GM19193 (cell line): ENCODE results near the gene STAP2.

Experiments used
- POLR2A ChIP-seq: IDR thresholded peaks from 4 replicates; pipeline ENCODE4 v1.6.1; 2011; ENCODE audit not compliant: insufficient read depth, insufficient read length; ENCODE audit errors: extremely low read depth

STAP2 gene

DNA sequence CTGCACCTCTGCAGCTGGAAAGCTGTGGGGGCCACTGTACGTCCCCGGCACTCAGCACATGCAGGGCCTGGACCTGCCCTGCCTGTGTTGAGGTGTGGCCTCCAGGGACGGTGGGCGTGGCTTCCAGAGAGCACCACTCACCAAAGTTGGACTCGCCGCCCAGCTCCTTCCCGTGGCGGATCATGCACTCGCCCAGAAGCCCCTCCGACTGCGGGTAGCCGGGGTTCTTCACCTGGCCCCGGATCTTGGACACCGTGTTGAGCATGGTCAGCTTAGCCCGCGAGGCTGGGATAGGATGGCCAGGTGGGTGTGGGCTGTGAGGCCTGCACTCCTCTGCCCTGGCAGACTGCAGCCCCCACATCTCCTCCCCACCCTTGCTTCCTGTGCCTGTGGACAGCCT is 26.7 kb upstream of the STAP2 start:
- no peak for TF ChIP-seq POLR2A

DNA sequence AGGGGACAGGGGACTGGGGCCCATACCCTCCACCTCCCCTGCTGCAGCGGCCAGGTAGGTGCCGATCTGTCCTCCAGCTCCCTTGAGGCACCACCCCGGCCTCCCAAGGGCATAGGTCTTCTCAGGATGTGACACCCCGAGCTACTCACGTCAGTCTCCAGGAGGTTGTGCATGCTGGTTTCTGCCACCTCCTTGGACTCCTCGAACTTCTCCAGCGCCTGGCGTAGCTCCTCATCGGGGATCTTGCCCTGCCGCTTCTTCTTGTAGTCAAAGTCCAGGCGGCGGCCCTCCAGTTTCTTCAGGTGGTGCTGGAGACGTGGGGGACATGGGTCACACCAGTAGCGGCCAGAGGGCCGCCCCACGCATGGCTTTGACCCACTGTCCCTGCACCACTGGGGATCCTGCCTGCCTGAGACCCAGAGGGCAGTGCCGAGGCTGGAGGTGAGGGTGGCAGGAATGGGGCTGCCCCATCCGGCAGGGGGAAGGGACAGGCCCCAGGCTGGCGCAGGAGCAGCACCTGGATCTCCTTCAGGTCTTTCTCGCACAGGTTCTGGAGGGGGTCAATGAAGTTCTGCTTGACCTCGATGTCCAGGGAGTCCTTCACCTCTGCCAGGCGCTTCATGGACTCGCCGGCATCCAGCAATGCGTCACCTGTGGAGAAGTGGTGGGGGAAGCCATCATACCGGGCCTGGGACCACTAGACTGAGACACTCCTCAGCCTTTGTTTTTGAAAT is 25.1 kb upstream of the STAP2 start:
- no peak for TF ChIP-seq POLR2A

DNA sequence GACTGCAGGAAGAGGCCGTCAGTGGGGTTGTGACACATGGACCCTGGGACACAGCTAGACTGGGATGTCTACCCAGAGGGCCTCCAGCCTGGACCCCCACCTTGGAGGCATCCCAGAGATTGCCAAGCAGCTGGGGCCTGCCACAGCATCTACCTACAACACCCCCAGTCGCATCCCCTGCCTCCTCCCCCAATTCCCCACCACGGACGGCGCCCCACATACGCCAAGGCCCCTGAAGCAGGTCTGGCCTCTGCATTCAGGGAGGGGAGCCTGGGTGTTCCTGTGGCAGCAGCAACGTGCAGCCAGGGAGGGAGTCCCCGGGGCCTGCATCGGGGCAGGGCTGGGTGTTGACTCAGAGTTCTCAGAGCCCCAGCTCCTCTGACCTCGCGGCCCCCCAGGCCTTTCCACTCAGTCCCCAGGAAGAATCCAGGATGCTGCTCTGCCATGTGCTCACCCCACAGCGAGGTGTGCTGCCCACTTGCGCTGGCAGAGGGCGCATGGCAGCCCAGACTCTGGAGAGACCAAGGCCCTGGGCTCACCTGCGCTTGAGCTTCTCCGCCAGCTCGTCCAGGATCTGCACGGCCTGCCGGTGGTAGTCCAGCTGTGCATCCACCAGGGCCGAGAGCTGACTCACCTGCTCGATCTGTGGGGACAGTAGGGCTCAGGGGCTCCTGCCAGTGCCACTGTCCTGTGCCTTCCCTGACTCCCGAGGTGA is 24.4 kb upstream of the STAP2 start:
- no peak for TF ChIP-seq POLR2A

DNA sequence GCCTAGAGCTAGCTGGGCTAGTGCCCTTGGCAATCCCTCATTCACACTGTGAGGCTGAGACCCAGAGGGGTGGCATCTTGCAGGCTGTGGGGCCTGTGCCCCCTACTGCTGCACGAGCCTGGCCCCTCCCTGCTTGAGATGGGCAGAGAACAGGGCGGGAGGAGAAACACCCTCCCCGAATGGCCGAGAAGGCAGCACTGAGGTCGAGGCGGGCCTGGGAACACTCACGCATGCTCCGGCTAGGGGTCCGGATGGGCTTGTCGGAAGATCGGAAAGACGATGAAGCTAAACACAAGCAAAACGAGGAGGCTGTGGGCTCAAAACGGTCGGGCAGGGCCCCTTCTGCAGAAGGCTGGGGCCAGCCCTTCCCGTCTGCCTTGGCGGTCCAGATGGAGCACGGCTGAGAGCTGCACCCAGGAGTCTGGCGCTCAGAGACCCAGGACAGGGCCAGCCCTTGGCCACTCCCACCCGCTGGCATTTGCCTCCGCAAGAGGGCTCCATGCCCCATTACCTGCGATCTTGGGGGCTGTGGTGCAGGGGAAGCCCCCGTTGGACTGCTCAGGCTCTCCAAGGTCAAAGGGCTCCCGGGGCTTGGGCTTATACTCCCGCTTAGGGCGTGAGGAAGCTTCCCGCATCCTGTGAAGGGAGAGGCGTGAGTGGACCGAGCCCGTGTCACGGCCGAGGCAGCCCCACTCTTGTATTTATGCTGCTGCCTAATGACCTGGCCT is 23.6 kb upstream of the STAP2 start:
- no peak for TF ChIP-seq POLR2A

DNA sequence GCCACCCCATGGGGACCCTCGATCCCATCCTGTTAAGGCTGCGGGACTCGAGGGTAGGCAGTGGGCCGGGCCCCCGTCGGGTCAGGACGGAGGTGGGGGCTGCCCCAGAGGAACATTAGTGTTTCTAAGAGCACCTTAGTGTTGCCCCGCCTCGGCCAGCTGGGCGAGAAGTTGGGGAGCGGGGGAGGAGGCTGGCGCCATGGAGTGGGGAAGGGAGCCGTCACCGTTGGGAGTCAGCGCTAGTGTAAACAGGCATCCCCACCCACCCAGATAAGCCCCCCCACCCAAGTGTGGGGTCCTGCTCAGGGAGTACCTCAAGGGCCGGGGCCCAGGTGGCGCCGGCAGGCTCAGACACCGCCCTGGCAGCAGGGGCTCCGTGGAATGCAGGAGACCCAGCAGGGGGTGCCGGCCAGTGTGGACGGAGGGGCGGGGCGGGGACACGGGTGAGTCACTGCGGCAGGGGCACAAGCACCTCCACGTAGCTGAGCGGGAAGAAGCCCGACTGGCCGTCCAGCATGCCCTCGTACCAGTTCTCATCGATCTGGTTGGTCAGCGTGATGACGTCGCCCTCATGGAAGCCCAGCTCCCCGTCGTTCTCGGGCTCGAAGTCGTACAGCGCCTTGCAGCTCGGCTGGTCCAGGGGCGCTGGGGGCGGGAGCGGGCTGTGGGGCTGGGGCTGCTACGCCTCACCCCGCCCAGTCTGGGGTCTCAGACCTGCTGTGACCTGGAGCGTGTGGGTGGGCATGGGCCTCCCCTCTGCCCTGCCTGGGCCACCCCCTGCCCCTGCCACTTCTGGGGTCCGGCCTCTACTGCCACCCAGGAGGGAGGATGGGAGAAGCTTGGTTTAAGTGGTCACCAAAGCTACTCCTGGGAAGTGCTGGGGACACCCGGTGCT is 22.8 kb upstream of the STAP2 start:
- no peak for TF ChIP-seq POLR2A

DNA sequence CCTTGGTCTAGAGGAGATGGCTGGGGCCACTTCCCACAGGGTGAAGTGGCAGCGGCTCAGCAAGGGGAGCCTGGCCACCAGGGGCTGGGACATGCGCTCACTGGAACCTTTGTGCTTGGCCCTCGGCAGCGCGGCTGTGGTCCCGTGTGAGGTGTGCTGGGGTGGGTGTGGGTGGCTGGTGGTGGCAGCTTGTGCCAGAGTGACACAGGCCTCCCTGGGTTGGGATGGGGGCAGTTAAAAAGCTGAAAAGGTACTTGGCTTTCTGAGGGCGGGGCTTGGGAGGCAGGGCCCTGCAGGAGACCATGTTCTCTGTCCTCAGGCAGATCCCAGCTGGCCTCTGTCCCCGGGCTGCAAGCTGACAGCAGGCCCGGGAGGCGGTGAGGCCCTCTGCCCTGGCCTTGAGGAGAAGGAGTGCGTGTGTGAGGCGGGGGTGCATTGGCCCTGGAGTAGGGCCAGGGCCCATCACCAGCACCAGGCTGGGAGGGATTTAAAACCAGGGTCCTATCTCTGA is 22.1 kb upstream of the STAP2 start:
- peak; percentile 33 for TF ChIP-seq POLR2A

DNA sequence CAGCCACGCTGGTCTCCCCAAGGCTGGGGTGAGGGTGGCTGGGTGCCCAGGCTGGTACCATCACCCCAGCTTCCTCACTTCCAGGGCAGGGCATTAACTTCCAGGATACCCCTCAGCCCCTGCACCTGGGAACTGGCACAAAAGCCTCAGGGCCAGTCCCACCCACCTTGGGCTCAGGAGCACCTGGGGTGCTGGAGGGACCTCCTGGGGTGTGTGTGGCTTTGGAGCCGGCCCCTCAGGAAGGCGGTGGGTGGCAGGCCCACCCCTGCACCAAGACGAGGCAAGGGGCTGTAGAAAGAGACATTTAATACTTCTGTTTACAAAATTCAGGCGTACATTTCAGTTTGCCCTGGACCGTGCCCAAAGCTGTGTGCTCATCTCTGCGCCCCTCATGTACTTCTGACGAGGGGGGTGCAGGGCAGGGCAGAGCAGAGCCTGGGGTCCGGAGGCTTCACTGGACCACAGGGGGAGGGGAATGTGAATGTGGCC is 21.5 kb upstream of the STAP2 start:
- no peak for TF ChIP-seq POLR2A

DNA sequence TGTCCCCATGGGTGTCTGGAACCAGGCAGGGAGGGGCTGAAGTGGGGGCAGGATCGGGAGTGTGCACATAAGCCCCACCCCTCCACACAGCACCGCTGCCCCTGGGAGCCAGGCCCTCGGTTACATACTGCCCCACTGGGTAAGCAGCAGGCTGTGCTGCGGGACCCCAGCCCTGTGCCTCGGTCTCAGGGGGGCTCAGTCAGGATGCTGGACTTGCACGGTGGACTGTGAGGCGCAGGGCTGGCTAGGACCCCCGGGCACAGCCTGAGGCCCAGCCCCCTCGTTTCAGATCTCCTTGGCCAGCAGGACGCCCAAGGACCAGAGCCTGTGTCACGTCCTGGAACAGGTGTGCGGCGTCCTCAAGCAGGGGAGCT is 21.0 kb upstream of the STAP2 start:
- TF ChIP-seq POLR2A = no peak

DNA sequence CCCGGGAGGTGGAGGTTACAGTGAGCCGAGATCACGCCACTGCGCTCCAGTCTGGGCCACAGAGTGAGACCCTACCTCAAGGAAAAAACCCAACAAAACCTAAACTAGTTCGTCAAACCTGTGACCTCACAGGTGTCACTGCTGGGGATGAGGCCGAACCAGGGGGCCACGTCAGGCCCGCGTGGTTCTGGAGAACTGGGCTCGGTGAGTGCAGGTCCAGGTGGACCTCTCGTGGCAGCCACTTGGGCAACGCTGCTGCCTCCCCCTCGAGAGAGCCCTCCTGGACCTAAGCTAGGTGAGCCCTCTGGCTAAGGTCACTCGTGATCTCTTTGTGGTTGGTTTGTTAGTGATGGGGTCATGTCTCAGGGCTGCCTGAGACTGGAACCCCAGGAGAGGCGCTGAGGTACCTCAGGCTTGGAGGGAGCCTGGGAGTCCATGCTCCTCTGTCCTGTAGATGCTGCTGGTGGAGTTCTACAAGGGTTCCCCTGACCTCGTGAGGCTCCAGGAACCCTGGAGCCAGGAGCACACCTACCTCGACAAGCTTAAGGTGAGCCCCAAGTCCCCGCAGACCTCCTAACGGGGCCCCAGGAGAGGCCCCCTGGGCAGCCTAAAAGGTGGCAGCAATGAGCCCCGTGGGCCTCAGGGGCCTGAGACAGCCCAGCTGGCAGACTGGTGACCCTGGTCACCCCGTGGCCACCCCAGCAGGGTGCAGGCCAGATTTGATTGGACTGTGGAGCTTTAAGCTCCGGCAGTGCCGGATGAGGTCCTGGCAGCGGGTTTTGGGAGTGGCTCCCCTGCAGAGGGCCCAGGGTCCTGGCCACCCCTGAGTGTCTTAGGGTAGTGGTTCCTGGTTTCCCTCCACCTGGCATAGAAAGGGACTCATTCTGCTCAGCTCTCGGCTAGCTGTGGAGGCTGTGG is 20.3 kb upstream of the STAP2 start:
- TF ChIP-seq POLR2A = no peak

DNA sequence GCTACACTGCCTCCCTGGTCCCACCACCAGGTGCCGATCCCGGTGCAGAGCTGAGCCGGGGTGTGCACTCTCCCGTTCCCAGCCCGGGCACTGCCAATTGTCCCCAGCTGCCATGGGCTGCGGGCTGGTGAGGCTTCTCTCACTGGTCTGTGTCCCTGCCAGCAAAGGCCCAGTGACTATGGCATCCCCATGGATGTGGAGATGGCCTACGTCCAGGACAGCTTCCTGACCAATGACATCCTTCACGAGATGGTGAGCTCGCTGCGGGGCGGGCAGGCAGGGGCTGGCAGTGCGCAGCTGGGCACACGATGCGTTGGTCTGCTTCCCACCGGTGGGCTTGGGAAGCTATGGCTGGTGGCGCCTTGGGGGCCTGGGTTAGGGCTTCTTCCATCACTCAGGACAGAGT is 19.3 kb upstream of the STAP2 start:
- TF ChIP-seq POLR2A = peak; percentile 36

DNA sequence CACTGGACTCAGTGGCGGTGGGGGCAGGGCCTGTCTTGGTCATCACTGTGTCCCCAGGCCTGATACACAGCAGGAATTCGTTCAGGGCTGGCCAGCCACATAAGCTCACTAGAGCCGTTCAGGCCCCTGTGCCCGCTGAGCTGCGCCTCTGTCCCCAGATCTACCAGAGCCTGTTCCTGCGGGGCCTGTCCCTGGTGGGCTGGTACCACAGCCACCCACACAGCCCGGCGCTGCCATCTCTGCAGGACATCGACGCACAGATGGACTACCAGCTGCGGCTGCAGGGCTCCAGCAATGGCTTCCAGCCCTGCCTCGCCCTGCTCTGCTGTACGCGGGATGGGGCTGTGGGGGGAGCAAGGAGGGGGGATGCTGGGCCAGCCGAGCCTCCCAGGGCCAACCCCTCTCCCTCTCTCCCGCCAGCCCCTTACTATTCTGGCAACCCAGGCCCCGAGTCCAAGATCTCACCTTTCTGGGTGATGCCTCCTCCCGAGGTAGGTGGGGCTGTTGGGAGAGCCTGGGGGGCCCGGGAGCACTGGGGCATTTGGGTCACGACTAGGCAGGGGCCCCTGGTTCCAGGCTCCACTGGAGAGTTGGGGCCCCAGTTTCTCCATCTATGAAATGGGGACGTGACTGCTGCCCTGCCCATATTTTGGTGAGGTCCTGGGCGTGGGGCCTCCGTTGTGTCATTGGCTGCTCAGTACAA is 18.6 kb upstream of the STAP2 start:
- no peak for TF ChIP-seq POLR2A

DNA sequence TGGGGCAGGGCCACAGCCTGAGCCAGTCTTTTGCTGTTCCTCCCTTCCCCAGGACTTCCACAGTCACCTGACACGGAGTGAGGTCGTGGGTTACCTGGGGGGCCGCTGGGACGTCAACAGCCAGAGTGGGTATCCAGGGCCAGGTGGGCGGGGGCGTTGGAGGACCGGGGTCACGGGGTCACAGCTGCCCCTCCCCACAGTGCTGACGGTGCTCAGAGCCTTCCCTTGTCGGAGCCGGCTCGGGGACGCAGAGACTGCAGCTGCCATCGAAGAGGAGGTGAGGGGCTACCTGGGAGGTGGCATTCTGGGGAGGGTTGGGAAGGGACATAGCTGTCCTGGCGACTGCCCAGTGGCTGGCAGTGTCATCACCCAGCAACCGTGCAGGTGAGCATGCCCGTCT is 16.3 kb upstream of the STAP2 start:
- no peak for TF ChIP-seq POLR2A

DNA sequence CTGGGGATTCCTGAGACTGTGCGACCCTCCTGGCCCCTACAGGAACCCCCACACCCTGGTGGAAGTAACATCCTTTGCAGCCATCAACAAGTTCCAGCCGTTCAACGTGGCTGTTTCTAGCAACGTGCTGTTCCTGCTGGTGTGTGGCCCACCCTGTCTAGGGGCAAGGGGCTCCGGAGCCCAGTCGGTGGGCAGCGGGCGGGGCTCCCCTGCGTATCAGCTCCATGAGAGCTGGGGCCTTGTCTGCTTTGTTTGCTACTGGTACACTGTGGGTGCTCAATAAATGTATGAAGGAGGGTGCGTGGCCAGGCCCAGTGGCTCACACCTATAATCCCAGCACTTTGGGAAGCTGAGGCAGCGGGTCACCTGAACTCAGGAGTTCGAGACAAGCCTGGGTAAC is 15.7 kb upstream of the STAP2 start:
- TF ChIP-seq POLR2A = no peak
